ENCODE results near the gene TPM4.
"Not testable (repeated sequence)": the region's sequence is repeated elsewhere in the genome, so short reads cannot be mapped to it uniquely, and the experiment has no call there.

Gene TPM4

GRCh38 chr19:16073481-16073880 is 2.8 kb upstream of the TPM4 start:
- DNase-seq (ENCODE audit: low read depth) = no peak

GRCh38 chr19:16073988-16074387 is 2.3 kb upstream of the TPM4 start:
- no peak for DNase-seq (ENCODE audit: low read depth)

- no peak for DNase-seq (ENCODE audit: low read depth)
These were observed 1.6 kb upstream of the TPM4 start for GRCh38 chr19:16074488-16075365.

- no peak for DNase-seq (ENCODE audit: low read depth)
These were observed 703 bp upstream of the TPM4 start for GRCh38 chr19:16075430-16076153.

GRCh38 chr19:16076958-16077611 is 790 bp downstream of the TPM4 start:
- no peak for DNase-seq (ENCODE audit: low read depth)

- DNase-seq (ENCODE audit: low read depth) = no peak
These were observed 1.9 kb downstream of the TPM4 start for GRCh38 chr19:16077984-16078758.

GRCh38 chr19:16078759-16079707 is 2.7 kb downstream of the TPM4 start:
- no peak for DNase-seq (ENCODE audit: low read depth)

GRCh38 chr19:16084067-16084685 is 7.9 kb downstream of the TPM4 start:
- DNase-seq (ENCODE audit: low read depth) = no peak

- DNase-seq (ENCODE audit: low read depth) = no peak
These were observed 8.8 kb downstream of the TPM4 start for GRCh38 chr19:16085115-16085514.

- DNase-seq (ENCODE audit: low read depth) = not testable (repeated sequence)
These were observed 11.1 kb downstream of the TPM4 start for GRCh38 chr19:16087404-16087803.

- DNase-seq (ENCODE audit: low read depth) = no peak
These were observed 11.6 kb downstream of the TPM4 start for GRCh38 chr19:16087940-16088339.

GRCh38 chr19:16088351-16089009 is 12.2 kb downstream of the TPM4 start:
- DNase-seq (ENCODE audit: low read depth) = no peak

- no peak for DNase-seq (ENCODE audit: low read depth)
These were observed 12.9 kb downstream of the TPM4 start for GRCh38 chr19:16089010-16089846.

- no peak for DNase-seq (ENCODE audit: low read depth)
These were observed 15.5 kb downstream of the TPM4 start for GRCh38 chr19:16091546-16092475.

GRCh38 chr19:16094360-16095070 is 18.2 kb downstream of the TPM4 start:
- no peak for DNase-seq (ENCODE audit: low read depth)

- no peak for DNase-seq (ENCODE audit: low read depth)
These were observed 18.8 kb downstream of the TPM4 start for GRCh38 chr19:16095071-16095571.

- DNase-seq (ENCODE audit: low read depth) = no peak
These were observed 20.1 kb downstream of the TPM4 start for GRCh38 chr19:16096280-16096855.
